HG03060 (cell line): ENCODE data around the gene CCDC90B.
A peak's percentile ranks its signal among the peaks of the same experiment; 100 is the strongest.

Source experiments
- ATAC-seq: cut with Tn5 transposase; IDR thresholded peaks from one replicate; pipeline ENCODE4 v1.9.1; 2021; ENCODE audit warnings: low read depth, moderate number of reproducible peaks; ENCODE audit not compliant: unreplicated experiment

The CCDC90B gene

DNA sequence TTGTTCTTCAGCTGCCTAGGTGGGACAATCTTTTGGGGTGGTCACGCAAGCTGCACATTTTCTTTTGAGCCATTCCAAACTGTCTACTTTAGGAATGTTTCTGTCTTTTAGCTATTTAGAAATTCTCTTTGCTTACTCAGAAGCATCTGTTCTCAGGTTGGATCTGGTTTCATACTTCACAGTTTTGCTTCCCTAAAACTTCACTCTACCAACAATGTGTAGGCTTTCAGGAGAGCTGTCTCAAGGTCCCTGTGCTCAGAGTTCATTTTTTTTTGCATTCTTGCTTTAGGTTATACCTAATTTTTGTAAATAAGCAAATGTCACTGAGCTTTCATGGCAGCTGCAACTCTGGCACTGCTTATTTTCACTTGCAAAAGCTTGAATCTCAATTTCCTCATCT lies 36.7 kb downstream of the CCDC90B start:
- no peak for ATAC-seq

DNA sequence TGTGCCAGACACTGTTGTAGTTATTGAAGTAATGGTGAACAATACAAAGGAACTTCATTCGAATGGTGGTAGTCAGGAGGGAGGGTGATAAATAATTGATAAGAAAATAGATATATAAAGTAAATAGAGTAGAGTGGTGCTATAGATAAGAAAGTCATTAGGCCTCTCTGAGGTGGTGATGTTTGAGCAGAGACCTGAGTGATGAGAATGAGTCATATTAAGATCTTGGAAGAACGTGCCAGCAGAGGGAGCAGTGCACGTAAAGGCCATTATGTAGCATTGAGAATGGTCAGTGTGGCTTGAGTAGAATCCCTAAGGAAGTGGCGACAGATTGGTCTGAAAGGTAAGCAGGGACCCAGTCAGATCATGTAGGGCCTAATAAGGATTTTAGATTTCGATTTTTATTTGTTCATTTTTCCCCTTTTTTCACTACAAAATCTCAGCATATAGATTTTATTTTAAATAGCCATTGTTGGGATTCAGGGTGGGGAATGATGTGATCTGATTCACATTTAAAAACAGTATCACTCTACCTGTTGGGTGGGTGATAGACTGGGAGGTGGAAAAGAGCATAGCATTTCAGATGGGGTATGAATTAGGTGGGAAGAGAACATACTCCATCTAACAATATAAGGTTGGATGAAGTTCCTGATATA lies 44.7 kb downstream of the CCDC90B start:
- peak; percentile 58 for ATAC-seq

DNA sequence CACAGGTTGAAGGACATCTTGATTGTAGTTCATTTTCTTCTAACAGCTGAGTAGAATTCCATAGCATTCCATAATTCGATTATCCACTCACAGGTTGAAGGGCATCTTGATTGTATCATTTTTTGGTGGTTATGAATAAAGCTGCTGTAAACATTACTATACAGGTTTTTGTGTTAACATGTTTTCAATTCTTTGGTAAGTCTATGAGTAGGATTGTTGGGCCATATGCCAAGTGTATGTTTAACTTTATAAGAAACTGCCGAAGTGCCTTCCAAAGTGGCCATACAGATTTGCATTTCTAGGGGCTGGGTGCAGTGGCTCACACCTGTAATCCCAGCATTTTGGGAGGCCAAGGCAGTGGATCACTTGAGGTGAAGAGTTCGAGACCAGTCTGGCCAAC lies 48.1 kb downstream of the CCDC90B start:
- ATAC-seq: no peak

DNA sequence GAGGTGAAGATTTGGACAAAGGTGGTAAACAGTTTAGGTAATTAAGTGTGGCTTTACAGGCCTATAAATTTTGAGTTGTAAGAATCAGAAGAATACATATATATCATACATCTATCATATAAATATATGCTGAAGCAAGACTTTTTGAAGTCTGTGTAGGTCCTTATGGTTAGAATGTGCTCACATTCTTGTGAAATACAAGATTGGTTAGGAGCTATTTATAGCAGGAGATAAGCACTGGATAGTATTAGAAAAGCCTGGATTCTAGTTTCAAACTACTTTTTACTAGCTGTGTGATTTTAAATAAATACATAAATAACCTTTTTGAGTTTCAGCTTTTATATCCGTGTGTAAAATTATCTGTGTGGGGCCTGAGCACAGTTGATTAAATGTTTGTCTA lies 50.3 kb downstream of the CCDC90B start:
- ATAC-seq: no peak

DNA sequence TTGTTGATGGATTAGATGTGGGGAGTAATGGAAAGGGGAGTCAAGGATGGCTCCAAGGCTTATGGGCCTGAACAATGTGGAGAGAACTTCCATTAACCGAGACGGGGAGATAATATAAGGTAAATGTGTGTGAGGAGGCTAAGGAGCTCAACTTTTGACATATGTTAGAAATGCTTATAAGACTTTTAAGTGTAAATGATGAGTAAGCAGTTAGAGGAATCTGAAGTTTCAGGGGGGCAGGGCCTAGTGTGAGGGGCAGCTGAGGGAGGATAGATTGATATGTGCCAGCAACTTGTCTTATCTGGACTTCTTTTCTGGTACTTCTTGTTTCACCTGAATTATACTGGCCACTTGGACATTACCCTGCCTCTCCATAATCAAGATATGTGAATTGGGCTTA lies 62.7 kb downstream of the CCDC90B start:
- ATAC-seq: no peak

DNA sequence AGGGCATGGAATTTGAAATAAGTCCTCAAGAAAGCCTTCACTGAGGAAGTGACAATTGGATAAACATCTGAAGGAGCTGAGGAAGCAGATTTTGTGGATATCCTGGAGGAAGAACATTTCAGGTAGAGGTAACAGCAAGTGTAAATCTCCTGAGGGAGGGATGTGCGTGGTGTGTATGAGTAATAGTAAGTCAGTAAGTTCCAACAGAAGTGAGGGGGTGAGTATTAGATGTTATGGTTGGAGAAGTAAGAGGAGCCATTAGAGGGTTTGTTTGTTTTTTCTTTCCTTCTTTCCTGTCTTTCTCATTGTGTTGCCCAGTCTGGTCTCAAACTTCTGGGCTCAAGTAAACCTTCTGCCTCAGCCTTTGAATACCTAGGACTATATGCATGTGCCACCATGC lies 63.7 kb downstream of the CCDC90B start:
- ATAC-seq: no peak

DNA sequence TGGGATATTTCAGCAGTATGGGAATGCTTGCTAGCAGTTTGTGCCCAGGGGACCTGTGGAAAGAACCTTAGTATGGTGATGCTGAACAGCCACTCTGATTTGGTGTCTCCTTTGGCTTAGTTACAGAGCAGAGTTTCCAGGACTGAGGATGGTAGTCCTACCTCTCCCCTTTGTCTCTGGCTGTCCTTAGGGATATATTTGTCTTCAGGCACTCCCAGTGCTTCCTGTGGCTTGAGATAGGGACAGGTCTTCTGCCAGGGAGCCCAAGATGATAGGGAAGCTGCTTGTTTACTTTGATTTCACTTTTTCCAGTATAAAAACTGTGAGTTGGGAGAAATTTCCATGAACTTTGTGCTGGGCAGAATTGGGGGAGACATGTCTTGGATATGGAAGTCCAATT lies 64.5 kb downstream of the CCDC90B start:
- ATAC-seq: no peak

DNA sequence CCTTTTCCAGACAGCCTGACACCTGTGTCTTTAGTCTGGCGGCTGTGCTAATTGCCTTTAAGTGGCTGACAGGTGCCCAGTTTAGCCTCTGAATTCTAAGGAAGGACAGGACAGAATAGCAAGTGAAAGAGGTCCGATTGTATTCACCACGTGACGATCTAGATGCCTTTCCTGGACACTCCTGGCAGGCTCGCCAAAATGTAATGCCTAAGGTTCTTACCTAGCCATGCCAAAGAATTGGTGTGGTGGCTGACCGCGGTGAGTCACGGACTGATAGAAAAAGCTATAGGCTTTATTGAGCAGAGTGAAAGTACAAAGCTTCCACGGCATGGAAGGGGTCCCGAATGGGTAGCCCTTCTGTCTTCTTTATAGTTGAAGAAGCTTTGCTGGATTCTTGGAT lies 65.9 kb downstream of the CCDC90B start:
- ATAC-seq: no peak

DNA sequence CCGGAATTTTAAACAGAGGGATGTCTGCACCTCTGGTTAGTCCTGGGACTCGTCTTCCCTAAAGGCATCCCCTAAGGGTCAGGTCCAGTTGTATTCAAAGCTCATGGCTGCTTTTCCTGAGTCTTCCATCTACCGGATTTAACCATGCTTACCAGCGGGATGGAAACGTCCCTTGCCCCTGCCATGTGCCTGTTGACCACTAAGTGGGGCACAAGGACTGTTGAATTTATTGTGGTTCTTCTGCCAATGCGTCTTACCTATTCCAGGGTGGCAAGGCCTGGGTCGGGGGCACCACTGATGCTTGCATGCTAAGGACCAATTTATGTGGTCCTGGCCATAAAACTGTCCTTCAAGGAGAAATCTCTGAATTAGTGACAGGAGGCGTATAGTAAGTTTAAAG lies 67.1 kb downstream of the CCDC90B start:
- no peak for ATAC-seq
